Activated CD4-positive, alpha-beta T cell treated with anti-CD3 and anti-CD28 coated beads, Interleukin-2, Interleukin-4, amounts not matched to agents 100 ng/mL and 50 ng/mL, durations not matched to agents 16 hours and 8 hours (primary cell): ENCODE data around the gene PI4KA.
"Not testable (repeated sequence)": the region's sequence is repeated elsewhere in the genome, so short reads cannot be mapped to it uniquely, and the experiment has no call there.

Experiments
- DNase-seq: peaks from one replicate; pipeline ENCODE4 v3.0.0-alpha.2; 2020; ENCODE audit warnings: low spot score

Gene PI4KA

GRCh38 chr22:20694256-20694655, 164.4 kb downstream of the PI4KA start:
- DNase-seq = not testable (repeated sequence)

GRCh38 chr22:20692926-20693325, 165.7 kb downstream of the PI4KA start:
- not testable (repeated sequence) for DNase-seq

- DNase-seq = not testable (repeated sequence)
Measured at GRCh38 chr22:20690586-20691317, 167.9 kb downstream of the PI4KA start.

GRCh38 chr22:20687356-20688172, 171.0 kb downstream of the PI4KA start:
- DNase-seq = not testable (repeated sequence)

DNA sequence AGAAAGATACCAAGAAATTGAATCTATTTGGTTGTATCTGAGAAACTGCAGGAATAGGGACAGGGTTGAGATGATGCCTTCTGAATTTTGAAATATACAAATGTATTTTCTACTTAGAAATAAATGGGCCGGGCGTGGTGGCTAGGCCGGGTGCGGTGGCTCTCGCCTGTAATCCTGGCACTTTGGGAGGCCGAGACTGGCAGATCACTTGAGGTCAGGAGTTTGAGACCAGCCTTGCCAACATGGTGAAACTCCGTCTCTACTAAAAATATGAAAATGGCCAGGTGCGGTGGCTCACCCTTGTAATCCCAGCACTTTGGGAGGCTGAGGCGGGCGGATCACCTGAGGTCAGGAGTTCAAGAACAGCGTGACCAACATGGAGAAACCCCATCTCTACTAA, 172.8 kb downstream of the PI4KA start:
- not testable (repeated sequence) for DNase-seq

DNA sequence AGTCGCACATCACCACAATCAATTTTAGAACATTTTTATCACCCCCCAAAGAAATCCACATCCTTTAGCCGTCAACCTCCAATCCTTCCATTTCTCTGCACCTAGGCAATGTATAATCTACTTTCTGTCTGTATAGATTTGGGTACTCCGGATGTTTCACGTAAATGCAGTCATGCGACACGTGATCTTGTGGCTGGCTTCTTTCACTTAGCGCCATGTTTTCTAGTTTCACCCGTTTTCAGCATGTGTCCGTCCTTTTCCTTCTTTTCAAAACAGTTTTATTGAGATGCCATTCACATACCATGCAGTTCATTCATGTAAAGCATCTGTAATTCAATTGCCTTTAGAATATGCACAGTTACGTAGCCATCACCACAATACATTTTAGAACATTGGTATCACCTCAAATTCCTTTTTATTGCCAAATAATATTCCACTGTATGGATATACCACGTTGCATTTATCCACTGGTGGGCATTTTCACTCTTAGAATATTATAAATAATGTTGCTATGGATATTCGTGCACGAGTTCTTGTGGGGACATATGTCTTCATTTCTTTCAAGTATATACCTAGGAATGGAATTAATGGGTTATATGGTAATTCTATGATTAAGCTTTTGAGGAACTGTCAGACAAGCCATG, 179.7 kb downstream of the PI4KA start:
- DNase-seq = not testable (repeated sequence)

GRCh38 chr22:20677684-20678242, 180.8 kb downstream of the PI4KA start:
- no peak for DNase-seq

- DNase-seq = not testable (repeated sequence)
Measured at GRCh38 chr22:20675613-20676012, 183.0 kb downstream of the PI4KA start.

DNA sequence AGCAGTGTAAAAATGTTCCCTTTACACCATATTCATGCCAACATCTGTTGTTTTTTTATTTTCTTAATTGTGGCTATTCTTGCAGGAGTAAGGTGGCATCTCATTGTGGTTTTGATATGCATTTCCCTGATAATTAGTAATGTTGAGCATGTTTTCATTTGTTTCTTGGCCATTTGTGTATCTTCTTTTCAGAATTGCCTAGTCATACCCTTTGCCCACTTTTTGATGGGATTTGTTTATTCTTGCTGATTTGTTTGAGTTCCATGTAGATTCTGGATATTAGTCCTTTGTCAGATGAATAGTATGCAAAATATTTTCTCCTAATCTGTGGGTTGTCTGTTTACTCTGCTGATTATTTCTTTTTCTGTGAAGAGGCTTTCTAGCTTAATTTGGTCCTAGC, 183.6 kb downstream of the PI4KA start:
- DNase-seq = no peak

- no peak for DNase-seq
Measured at GRCh38 chr22:20673295-20674195, 185.1 kb downstream of the PI4KA start.

DNA sequence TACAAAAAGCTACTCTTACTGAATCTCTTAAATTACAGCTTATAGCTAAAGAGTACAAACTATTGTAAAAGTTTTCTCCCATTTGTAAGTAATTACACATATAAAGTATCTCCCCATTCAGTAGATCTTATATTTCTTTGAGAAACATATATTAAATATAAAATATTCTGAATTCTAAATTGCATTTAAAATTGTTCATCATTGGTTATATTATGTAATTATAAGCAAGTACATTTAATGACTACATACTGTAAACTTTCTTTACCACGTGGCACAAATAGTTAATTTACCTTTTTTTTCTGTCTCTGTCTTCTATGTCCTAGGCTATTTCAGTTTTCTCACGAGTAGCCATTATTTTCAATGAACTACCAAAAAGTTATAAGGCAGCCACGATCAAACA, 185.9 kb downstream of the PI4KA start:
- no peak for DNase-seq

- no peak for DNase-seq
Measured at GRCh38 chr22:20672082-20672424, 186.6 kb downstream of the PI4KA start.

DNA sequence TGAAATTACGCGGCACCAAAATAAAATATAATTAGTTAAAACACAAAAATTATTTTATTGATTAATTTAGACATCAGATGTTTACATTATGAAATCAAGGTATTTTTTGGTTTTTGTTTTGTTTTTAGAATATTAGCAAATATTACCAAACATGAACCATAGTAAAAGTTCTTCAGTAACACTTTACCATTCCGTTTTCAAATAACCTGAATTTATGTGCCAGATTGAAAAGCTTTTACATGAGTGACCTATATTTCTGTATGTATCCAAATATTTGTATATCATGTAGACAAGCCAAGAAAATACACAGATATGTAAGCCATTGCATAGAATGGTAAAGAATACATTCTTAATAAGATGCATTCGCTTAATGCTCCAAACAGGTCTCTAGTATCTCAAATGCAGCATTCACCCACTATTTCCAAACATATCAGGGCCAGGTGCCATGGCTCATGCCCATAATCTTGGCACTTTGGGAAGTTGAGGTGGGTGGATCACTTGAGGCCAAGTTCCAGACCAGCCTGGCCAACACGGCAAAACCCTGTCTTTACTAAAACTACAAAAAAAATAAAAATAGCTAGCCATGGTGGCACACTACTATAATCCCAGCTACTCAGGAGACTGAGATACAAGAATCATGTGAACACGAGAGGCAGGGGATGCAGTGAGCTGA, 187.1 kb downstream of the PI4KA start:
- DNase-seq = no peak

DNA sequence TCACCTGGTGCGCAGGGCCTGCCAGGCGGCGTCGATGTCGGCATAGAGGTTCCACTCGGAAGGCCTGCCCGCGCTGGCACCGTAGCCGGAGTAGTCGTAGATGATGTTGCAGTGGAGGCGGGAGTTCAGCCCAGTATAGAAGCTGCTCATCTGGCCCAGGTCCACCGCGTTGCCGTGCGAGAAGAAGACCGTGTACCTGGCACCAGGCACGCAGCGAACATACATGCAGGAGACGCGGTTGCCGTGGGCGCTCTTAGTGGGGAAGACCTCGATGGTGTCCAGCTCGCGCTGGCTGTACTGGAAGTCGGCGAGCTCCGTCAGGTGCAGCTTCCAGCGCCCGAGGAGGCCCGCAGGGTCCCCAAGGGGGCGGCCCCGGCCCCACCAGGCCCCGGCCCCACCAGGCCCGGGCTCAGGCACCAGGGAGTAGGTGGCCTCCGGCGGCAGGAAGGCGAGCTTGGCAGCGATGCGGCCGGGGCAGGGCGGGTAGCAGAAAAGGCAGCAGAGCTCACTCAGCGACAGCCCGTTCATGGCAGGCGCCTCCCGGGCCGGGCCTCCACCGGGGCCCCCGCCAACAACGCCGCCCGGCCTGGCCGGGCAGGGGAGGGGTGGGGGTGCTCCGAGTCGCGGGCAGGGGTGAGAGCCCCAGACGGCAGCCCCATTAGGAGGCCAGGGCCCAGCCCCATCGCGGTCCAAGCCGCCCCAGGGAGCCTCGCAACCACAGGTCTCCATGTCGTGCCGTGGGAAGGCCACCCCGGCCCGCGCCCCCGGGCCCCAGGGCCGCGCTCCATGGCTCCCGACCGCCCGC, 188.0 kb downstream of the PI4KA start:
- not testable (repeated sequence) for DNase-seq

- not testable (repeated sequence) for DNase-seq
Measured at GRCh38 chr22:20669884-20670283, 188.7 kb downstream of the PI4KA start.

- DNase-seq = not testable (repeated sequence)
Measured at GRCh38 chr22:20669471-20669870, 189.1 kb downstream of the PI4KA start.

DNA sequence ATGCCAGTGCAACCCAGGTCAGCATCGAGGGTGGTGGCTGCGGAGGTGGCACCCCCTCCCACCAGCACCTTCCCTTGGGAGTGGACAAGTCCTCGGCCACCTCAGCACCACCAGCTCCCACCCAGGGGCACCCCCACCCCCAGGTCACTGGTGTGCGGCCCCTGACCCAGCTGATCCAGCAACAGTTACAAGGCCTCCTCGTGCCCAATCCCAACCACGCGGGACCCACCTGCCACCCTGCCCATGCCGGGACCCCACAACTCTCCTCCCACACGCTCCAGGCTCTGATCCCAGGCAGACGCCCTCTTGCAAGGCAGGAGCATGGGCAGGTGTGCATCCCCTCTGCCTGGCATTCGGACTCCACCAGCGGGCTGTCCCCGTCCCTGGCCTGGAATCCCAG, 189.8 kb downstream of the PI4KA start:
- not testable (repeated sequence) for DNase-seq

DNA sequence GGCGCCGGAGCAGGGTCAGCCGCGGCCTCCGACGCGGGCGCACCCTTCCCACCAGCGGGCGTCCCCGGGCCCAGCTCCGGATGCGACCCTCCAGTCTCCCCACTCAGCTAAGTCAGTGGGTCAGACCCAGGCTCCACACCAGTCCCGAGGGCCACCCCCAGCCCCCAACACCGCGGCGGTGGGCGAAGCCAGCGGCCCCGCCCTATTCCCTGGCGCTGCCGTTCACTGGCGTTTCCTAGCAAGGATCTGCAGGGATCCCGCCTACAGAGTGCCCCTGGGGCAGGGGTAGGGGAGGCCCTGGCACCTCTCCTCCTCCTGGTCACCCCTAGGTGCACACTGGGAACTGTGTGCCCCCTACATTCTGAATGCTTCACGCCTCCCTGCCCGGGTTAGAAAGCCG, 190.4 kb downstream of the PI4KA start:
- not testable (repeated sequence) for DNase-seq

- not testable (repeated sequence) for DNase-seq
Measured at GRCh38 chr22:20667548-20667947, 191.1 kb downstream of the PI4KA start.

- no peak for DNase-seq
Measured at GRCh38 chr22:20666560-20666959, 192.1 kb downstream of the PI4KA start.
